DOHH2 (cell line): ENCODE data around the gene TTLL7.

Experiments used
- H3F3A ChIP-seq: fragments of 200-600 bp; sonication (generic), shearing (Covaris generic); 2 replicates; pipeline ENCODE4 v1.6.0; 2016; ENCODE audit warnings: antibody characterized with exemption, mild to moderate bottlenecking; ENCODE audit not compliant: control insufficient read depth, insufficient read depth
- H3K27ac ChIP-seq: fragments of 200-600 bp; sonication (generic); 2 replicates; pipeline ENCODE4 v1.5.1; 2014; ENCODE audit warnings: low read depth, mild to moderate bottlenecking, low read length, moderate library complexity
- H3K27me3 ChIP-seq: fragments of 200-600 bp; sonication (generic); 2 replicates; pipeline ENCODE4 v1.6.1; 2014; ENCODE audit warnings: mild to moderate bottlenecking, low read length, mixed read lengths; ENCODE audit not compliant: control insufficient read depth
- H3K36me3 ChIP-seq: fragments of 200-600 bp; sonication (generic); 2 replicates; pipeline ENCODE4 v1.6.1; 2014; ENCODE audit warnings: mild to moderate bottlenecking, low read length, moderate library complexity, mixed read lengths; ENCODE audit not compliant: control insufficient read depth
- H3K4me1 ChIP-seq: fragments of 200-600 bp; sonication (generic); 2 replicates; pipeline ENCODE4 v1.6.1; 2014; ENCODE audit warnings: mild to moderate bottlenecking, low read length, mixed read lengths; ENCODE audit not compliant: control insufficient read depth
- H3K4me2 ChIP-seq: fragments of 200-600 bp; sonication (generic); 2 replicates; pipeline ENCODE4 v1.6.0; 2014; ENCODE audit warnings: mild to moderate bottlenecking, low read length, moderate library complexity
- H3K4me3 ChIP-seq: fragments of 200-600 bp; sonication (generic); 2 replicates; pipeline ENCODE4 v1.5.1; 2014; ENCODE audit warnings: mild to moderate bottlenecking, low read length, mixed read lengths
- H3K79me2 ChIP-seq: fragments of 200-600 bp; sonication (generic); 2 replicates; pipeline ENCODE4 v1.6.1; 2014; ENCODE audit warnings: mild to moderate bottlenecking, low read length, mixed read lengths; ENCODE audit not compliant: control insufficient read depth
- H3K9me2 ChIP-seq: fragments of 200-600 bp; sonication (generic); replicated peaks from 2 replicates; pipeline ENCODE4 v1.6.1; 2014; ENCODE audit warnings: mild to moderate bottlenecking, low read length, mixed read lengths; ENCODE audit not compliant: control insufficient read depth
- H3K9me3 ChIP-seq: fragments of 200-600 bp; sonication (generic); 2 replicates; pipeline ENCODE4 v1.6.1; 2014; ENCODE audit warnings: antibody characterized with exemption, low read length, mixed read lengths; ENCODE audit not compliant: control insufficient read depth, insufficient read depth
- H4K20me1 ChIP-seq: fragments of 200-600 bp; sonication (generic); 2 replicates; pipeline ENCODE4 v1.6.0; 2014; ENCODE audit warnings: low read depth, mild to moderate bottlenecking, antibody characterized with exemption, low read length, moderate library complexity; ENCODE audit not compliant: control insufficient read depth, insufficient read depth
- CTCF ChIP-seq: fragments of 200-600 bp; sonication (generic); IDR thresholded peaks from one replicate; pipeline ENCODE4 v1.5.1; 2014; ENCODE audit warnings: antibody characterized with exemption, mild to moderate bottlenecking, low read depth, low read length; ENCODE audit not compliant: poor library complexity, severe bottlenecking
- EZH2phosphoT487 ChIP-seq: fragments of 200-600 bp; sonication (generic); IDR thresholded peaks from 2 replicates; pipeline ENCODE4 v1.6.1; 2017; ENCODE audit warnings: borderline replicate concordance, mild to moderate bottlenecking, antibody characterized with exemption, low read length, moderate library complexity, mixed read lengths

The TTLL7 gene

DNA sequence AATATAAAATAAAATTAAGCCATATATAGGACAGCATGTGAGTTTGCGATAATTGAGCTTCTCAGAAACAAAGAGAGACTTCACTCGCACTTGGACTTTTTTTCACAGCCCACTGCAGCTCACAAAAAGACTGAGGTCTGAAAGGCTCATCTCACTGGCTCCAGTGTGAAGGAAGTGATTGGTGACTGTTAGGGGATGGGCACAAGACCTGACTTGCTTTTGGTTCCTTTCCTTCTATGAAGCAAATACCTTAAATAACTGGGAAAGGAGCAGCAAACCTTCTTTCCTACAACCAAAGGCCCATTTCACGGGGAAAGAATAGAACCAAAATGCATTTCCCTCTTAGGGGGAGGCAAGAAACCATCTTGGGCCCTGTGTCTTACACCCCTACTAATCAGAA, 13.1 kb upstream of the TTLL7 start:
- Histone ChIP-seq H3K9me2 (no peaks in the 10 kb centered on the region), H3K36me3 (no peaks in the 10 kb centered on the region), H3K4me2 (no peak overlapping the region), H3K4me1 (no peaks in the 10 kb centered on the region), H3K27ac (no peak overlapping the region), H3K4me3 (no peak overlapping the region), H4K20me1 (no peaks in the 10 kb centered on the region), H3K9me3 (no peaks in the 10 kb centered on the region), H3F3A (no peaks in the 10 kb centered on the region), H3K79me2 (no peaks in the 10 kb centered on the region), H3K27me3 (no peaks in the 10 kb centered on the region)
- TF ChIP-seq CTCF (no peak), EZH2phosphoT487 (no peak)

- no peaks in the 10 kb centered on the region for H3K36me3 ChIP-seq
- H3K27ac ChIP-seq = no peak overlapping the region
- TF ChIP-seq EZH2phosphoT487 (no peak), CTCF (no peak)
- H3K4me2 ChIP-seq = no peak overlapping the region
- H3K27me3 ChIP-seq = no peaks in the 10 kb centered on the region
- no peaks in the 10 kb centered on the region for H3K79me2 ChIP-seq
- no peaks in the 10 kb centered on the region for H3K9me2 ChIP-seq
- no peaks in the 10 kb centered on the region for H4K20me1 ChIP-seq
- no peak overlapping the region for H3K4me3 ChIP-seq
- H3K9me3 ChIP-seq = no peaks in the 10 kb centered on the region
- no peaks in the 10 kb centered on the region for H3F3A ChIP-seq
- no peaks in the 10 kb centered on the region for H3K4me1 ChIP-seq
Measured at GRCh38 chr1:84010136-84010535, 11.2 kb upstream of the TTLL7 start.

- Histone ChIP-seq H3K4me2 (no peak overlapping the region), H3K79me2 (no peaks in the 10 kb centered on the region), H3K4me1 (no peaks in the 10 kb centered on the region), H3K9me2 (no peaks in the 10 kb centered on the region), H3K4me3 (no peak overlapping the region), H3K9me3 (no peaks in the 10 kb centered on the region), H4K20me1 (no peaks in the 10 kb centered on the region), H3F3A (no peaks in the 10 kb centered on the region), H3K27ac (no peak overlapping the region), H3K36me3 (no peaks in the 10 kb centered on the region), H3K27me3 (no peaks in the 10 kb centered on the region)
- TF ChIP-seq CTCF (no peak), EZH2phosphoT487 (no peak)
Measured at GRCh38 chr1:84008631-84009030, 9.7 kb upstream of the TTLL7 start.

DNA sequence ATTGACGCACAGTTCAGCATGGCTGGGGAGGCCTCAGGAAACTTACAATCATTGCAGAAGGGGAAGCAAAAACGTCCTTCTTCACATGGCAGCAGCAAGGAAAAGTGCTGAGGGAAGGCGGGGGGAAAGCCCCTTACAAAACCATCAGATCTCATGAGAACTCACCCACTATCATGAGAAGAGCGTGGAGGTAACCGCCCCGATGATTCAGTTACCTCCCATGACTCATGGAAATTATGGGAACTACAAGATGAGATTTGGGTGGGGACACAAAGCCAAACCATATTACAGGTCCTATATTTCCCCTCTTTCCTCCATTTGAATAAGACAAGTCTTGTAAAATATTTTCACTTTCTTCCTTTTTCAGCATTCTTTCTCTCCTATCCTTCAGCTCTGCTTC, 7.7 kb upstream of the TTLL7 start:
- Histone ChIP-seq H3K9me2 (no peaks in the 10 kb centered on the region), H3K79me2 (no peaks in the 10 kb centered on the region), H3K27me3 (no peaks in the 10 kb centered on the region; the same call in 1 of the 2 replicates)

More for the DNA sequence above, 7.7 kb upstream of the TTLL7 start:
- no peaks in the 10 kb centered on the region for H3K9me3 ChIP-seq
- no peaks in the 10 kb centered on the region for H3K36me3 ChIP-seq
- no peak overlapping the region for H3K27ac ChIP-seq
- no peak overlapping the region for H3K4me2 ChIP-seq
- no peaks in the 10 kb centered on the region for H3K4me1 ChIP-seq
- no peaks in the 10 kb centered on the region for H4K20me1 ChIP-seq
- no peaks in the 10 kb centered on the region for H3F3A ChIP-seq
- no peak overlapping the region for H3K4me3 ChIP-seq
- TF ChIP-seq EZH2phosphoT487 = no peak
- TF ChIP-seq CTCF = no peak
